H9 (cell line): ENCODE data around the gene BPTF. TPM values are rescaled to one million over a fixed set of nuclear protein-coding genes. Genes with fewer than 3 reads are reported as not detected.

Experiments
- DNase-seq: peaks from one replicate; pipeline ENCODE4 v3.0.0-alpha.2; 2017
- H2AFZ ChIP-seq: one replicate; pipeline ENCODE4 v1.6.1; 2013; ENCODE audit warnings: mild to moderate bottlenecking, low read length, control low read depth, moderate library complexity
- H2AK5ac ChIP-seq: 2 replicates; pipeline ENCODE4 v1.6.1; 2013; ENCODE audit warnings: low read length, control low read depth, mixed read lengths; ENCODE audit not compliant: insufficient read length
- H2BK120ac ChIP-seq: one replicate; pipeline ENCODE4 v1.6.1; 2013; ENCODE audit warnings: low read depth, mild to moderate bottlenecking, low read length, control low read depth, inconsistent platforms; ENCODE audit not compliant: poor library complexity, severe bottlenecking
- H2BK12ac ChIP-seq: 2 replicates; pipeline ENCODE4 v1.6.1; 2013; ENCODE audit warnings: low read length, control low read depth, mixed read lengths, low read depth; ENCODE audit not compliant: insufficient read length
- H2BK15ac ChIP-seq: 2 replicates; pipeline ENCODE4 v1.6.1; 2013; ENCODE audit warnings: low read depth, low read length, control low read depth
- H2BK20ac ChIP-seq: one replicate; pipeline ENCODE4 v1.6.1; 2013; ENCODE audit warnings: low read depth, mild to moderate bottlenecking, low read length, control low read depth, inconsistent platforms; ENCODE audit not compliant: poor library complexity, severe bottlenecking
- H2BK5ac ChIP-seq: 2 replicates; pipeline ENCODE4 v1.6.1; 2013; ENCODE audit warnings: low read length, control low read depth, mixed read lengths; ENCODE audit not compliant: insufficient read length
- H3K14ac ChIP-seq: 2 replicates; pipeline ENCODE4 v1.6.1; 2013; ENCODE audit warnings: low read length, control low read depth; ENCODE audit not compliant: insufficient read depth
- H3K18ac ChIP-seq: 2 replicates; pipeline ENCODE4 v1.6.1; 2013; ENCODE audit warnings: low read depth, mild to moderate bottlenecking, mixed read lengths, low read length, control low read depth; ENCODE audit not compliant: insufficient read length
- H3K23ac ChIP-seq: 2 replicates; pipeline ENCODE4 v1.6.1; 2013; ENCODE audit warnings: low read length, control low read depth, mixed read lengths, low read depth; ENCODE audit not compliant: insufficient read length
- H3K23me2 ChIP-seq: 2 replicates; pipeline ENCODE4 v1.6.1; 2013; ENCODE audit warnings: low read depth, mild to moderate bottlenecking, mixed read lengths, low read length, control low read depth; ENCODE audit not compliant: insufficient read length, poor library complexity, severe bottlenecking
- H3K27ac ChIP-seq: 2 replicates; pipeline ENCODE4 v1.5.1; 2013; ENCODE audit warnings: low read length, control low read depth, mixed read lengths, low read depth; ENCODE audit not compliant: insufficient read length
- H3K27me3 ChIP-seq: 2 replicates; pipeline ENCODE4 v1.6.1; 2013; ENCODE audit warnings: low read length, control low read depth, inconsistent platforms; ENCODE audit not compliant: insufficient read depth
- H3K4ac ChIP-seq: 2 replicates; pipeline ENCODE4 v1.6.1; 2013; ENCODE audit warnings: low read depth, mild to moderate bottlenecking, control low read depth, inconsistent platforms, low read length, moderate library complexity
- H3K4me1 ChIP-seq: 2 replicates; pipeline ENCODE4 v1.6.1; 2013; ENCODE audit warnings: low read length, control low read depth, inconsistent platforms; ENCODE audit not compliant: insufficient read depth
- H3K4me2 ChIP-seq: 2 replicates; pipeline ENCODE4 v1.6.1; 2013; ENCODE audit warnings: low read length, control low read depth, mixed read lengths; ENCODE audit not compliant: insufficient read length, insufficient read depth
- H3K56ac ChIP-seq: 2 replicates; pipeline ENCODE4 v1.6.1; 2013; ENCODE audit warnings: low read depth, mild to moderate bottlenecking, mixed read lengths, low read length, control low read depth; ENCODE audit not compliant: insufficient read length
- H3K79me1 ChIP-seq: 2 replicates; pipeline ENCODE4 v1.6.1; 2013; ENCODE audit warnings: low read depth, mild to moderate bottlenecking, moderate library complexity, low read length, control low read depth, inconsistent platforms; ENCODE audit not compliant: insufficient read depth, poor library complexity, severe bottlenecking
- H3K79me2 ChIP-seq: 2 replicates; pipeline ENCODE4 v1.6.1; 2013; ENCODE audit warnings: low read length, control low read depth, inconsistent platforms; ENCODE audit not compliant: insufficient read depth
- H3K9ac ChIP-seq: 2 replicates; pipeline ENCODE4 v1.6.1; 2013; ENCODE audit warnings: low read length, control low read depth, mixed read lengths; ENCODE audit not compliant: insufficient read length; ENCODE audit errors: extremely low read depth
- H3K9me3 ChIP-seq: one replicate; pipeline ENCODE4 v1.6.1; 2013; ENCODE audit warnings: low read depth, low read length, inconsistent platforms; ENCODE audit not compliant: control insufficient read depth
- H3T11ph ChIP-seq: one replicate; pipeline ENCODE4 v1.6.1; 2013; ENCODE audit warnings: mild to moderate bottlenecking, low read length, control low read depth, inconsistent platforms
- H4K20me1 ChIP-seq: one replicate; pipeline ENCODE4 v1.6.1; 2013; ENCODE audit not compliant: control insufficient read depth, insufficient read length, insufficient read depth
- H4K5ac ChIP-seq: 2 replicates; pipeline ENCODE4 v1.6.1; 2013; ENCODE audit warnings: low read depth, mild to moderate bottlenecking, mixed read lengths, low read length, control low read depth; ENCODE audit not compliant: insufficient read length
- H4K8ac ChIP-seq: replicated peaks from 2 replicates; pipeline ENCODE4 v1.6.1; 2013; ENCODE audit warnings: low read length, control low read depth, mixed read lengths, low read depth; ENCODE audit not compliant: insufficient read length
- H4K91ac ChIP-seq: 2 replicates; pipeline ENCODE4 v1.6.1; 2013; ENCODE audit warnings: low read depth, mild to moderate bottlenecking, moderate library complexity, mixed read lengths, low read length, control low read depth; ENCODE audit not compliant: insufficient read length
- H3K27ac Mint-ChIP-seq, 3 experiments: 2 replicates in 2 of 3; 3 replicates in 1 of 3; pipeline ENCODE4 v1.8.0; 2020 to 2021; ENCODE audit warnings: mixed read lengths in 3 of 3, mild to moderate bottlenecking in 1 of 3, moderate library complexity in 1 of 3
- H3K27me3 Mint-ChIP-seq: 2 replicates; pipeline ENCODE4 v1.8.0; 2021; ENCODE audit warnings: low read depth, mild to moderate bottlenecking, moderate library complexity, mixed read lengths
- H3K36me3 Mint-ChIP-seq, 3 experiments: 2 replicates in 2 of 3; 3 replicates in 1 of 3; pipeline ENCODE4 v1.8.0; 2020 to 2021; ENCODE audit warnings: low read depth in 3 of 3, mixed read lengths in 3 of 3; ENCODE audit not compliant: insufficient read depth in 1 of 3
- H3K4me1 Mint-ChIP-seq, 2 experiments: 2 replicates each; pipeline ENCODE4 v1.8.0; 2020; ENCODE audit warnings: mixed read lengths in 2 of 2
- H3K4me3 Mint-ChIP-seq, 2 experiments: 2 replicates in 1 of 2; 3 replicates in 1 of 2; pipeline ENCODE4 v1.8.0; 2020 to 2021; ENCODE audit warnings: mild to moderate bottlenecking in 2 of 2, mixed read lengths in 2 of 2, moderate library complexity in 1 of 2
- H3K9me3 Mint-ChIP-seq, 2 experiments: 2 replicates in 1 of 2; 3 replicates in 1 of 2; pipeline ENCODE4 v1.8.0; 2020; ENCODE audit warnings: mild to moderate bottlenecking in 2 of 2, mixed read lengths in 2 of 2, moderate library complexity in 1 of 2
- WGBS: extraction: QIAGEN DNeasy Blood & Tissue Kit; methylation state at CpG from one replicate; pipeline ENCODE4 v1.1.7; 2013; ENCODE audit warnings: missing lambda C conversion rate, low lambda C conversion rate, mixed read lengths; ENCODE audit not compliant: insufficient read length; ENCODE audit errors: extremely low coverage; 5-methylcytosine and 5-hydroxymethylcytosine counted together
- total RNA-seq: library from RNA; stranded (reverse); gene quantifications from 2 replicates; pipeline ENCODE4 v1.2.1, GENCODE V29; 2021
- TF ChIP-seq, protein P1 (sequence below): fragments of 200-600 bp; sonication (generic); conservative IDR thresholded peaks from 3 replicates; pipeline ENCODE4 v1.8.0; 2021; ENCODE audit warnings: antibody characterized with exemption, mild to moderate bottlenecking

Gene BPTF
- total RNA-seq, 1 experiment from 2014 or later: 203 TPM

DNA sequence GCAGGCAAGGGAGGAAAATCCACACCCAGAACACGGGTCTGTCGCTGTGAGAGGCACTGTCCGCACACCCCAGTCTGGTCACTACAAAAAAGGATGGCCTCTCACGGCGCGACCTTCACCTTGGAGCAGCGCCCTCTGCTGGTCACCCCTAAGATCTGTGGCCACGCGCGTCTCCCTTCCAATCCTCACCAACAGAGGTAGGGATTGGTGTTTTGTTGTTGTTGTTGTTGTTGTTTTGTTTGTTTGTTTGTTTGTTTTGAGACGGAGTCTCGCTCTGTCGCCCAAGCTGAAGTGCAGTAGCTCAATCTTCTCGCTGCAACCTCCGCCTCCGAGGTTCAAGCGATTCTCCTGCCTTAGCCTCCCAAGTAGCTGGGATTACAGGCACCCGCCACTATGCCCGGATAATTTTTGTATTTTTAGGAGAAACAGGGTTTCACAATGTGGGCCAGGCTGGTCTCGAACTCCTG, 185.9 kb downstream of the BPTF start:
- Histone ChIP-seq H3K23ac (no peak overlapping the region), H3K79me1 (no peaks in the 10 kb centered on the region), H4K5ac (no peak overlapping the region), H3K79me2 (0 out of 2 replicates have a peak, but pooled peaks cover 2% of the 10 kb centered on the region), H3K23me2 (no peaks in the 10 kb centered on the region), H2BK15ac (no peak overlapping the region), H2BK5ac (no peak overlapping the region), H2AK5ac (no peak overlapping the region), H4K91ac (no peak overlapping the region), H3K27me3 (no peaks in the 10 kb centered on the region), H3K4ac (no peak overlapping the region), H2BK12ac (no peak overlapping the region), H4K8ac (no peak overlapping the region), H4K20me1 (no peaks in the 10 kb centered on the region), H2BK120ac (no peak overlapping the region), H3K9ac (no peak overlapping the region), H3T11ph (no peak overlapping the region), H3K4me1 (no peaks in the 10 kb centered on the region), H3K14ac (no peak overlapping the region), H2AFZ (no peak overlapping the region), H3K18ac (no peak overlapping the region), H3K27ac (no peak overlapping the region), H2BK20ac (no peak overlapping the region), H3K56ac (no peak overlapping the region), H3K9me3 (no peaks in the 10 kb centered on the region), H3K4me2 (peak overlapping the region; percentile 6)
- H3K27me3 Mint-ChIP-seq: peaks cover 1% of the 10 kb centered on the region; the same call in 1 of the 2 replicates
- peak overlapping the region in 1 of 3 experiments; percentile 82; a peak in 3 of 7 replicates for H3K27ac Mint-ChIP-seq
- no peaks in the 10 kb centered on the region for H3K9me3 Mint-ChIP-seq
- WGBS: no CpG with 5 or more reads among the region's 20 CpGs
- TF ChIP-seq, protein P1, sequence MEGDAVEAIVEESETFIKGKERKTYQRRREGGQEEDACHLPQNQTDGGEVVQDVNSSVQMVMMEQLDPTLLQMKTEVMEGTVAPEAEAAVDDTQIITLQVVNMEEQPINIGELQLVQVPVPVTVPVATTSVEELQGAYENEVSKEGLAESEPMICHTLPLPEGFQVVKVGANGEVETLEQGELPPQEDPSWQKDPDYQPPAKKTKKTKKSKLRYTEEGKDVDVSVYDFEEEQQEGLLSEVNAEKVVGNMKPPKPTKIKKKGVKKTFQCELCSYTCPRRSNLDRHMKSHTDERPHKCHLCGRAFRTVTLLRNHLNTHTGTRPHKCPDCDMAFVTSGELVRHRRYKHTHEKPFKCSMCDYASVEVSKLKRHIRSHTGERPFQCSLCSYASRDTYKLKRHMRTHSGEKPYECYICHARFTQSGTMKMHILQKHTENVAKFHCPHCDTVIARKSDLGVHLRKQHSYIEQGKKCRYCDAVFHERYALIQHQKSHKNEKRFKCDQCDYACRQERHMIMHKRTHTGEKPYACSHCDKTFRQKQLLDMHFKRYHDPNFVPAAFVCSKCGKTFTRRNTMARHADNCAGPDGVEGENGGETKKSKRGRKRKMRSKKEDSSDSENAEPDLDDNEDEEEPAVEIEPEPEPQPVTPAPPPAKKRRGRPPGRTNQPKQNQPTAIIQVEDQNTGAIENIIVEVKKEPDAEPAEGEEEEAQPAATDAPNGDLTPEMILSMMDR: peak; percentile 84
- DNase-seq: peak; percentile 90
- H3K4me3 Mint-ChIP-seq: peak overlapping the region; percentile 16 to 39; a peak in 3 of 5 replicates
- no peaks in the 10 kb centered on the region; a peak in 1 of 7 replicates for H3K36me3 Mint-ChIP-seq
- peaks cover 2 to 6% of the 10 kb centered on the region in 2 experiments; a peak in 3 of 4 replicates for H3K4me1 Mint-ChIP-seq
